GM12873 (cell line): ENCODE results near the gene G0S2.

Source experiments
- TF ChIP-seq, protein P1 (sequence below): IDR thresholded peaks from 2 replicates; pipeline ENCODE4 v1.5.1; 2012; ENCODE audit warnings: low read depth, mild to moderate bottlenecking, moderate library complexity, low read length, control low read depth; ENCODE audit not compliant: insufficient read depth; ENCODE audit errors: missing control alignments

The G0S2 gene

DNA sequence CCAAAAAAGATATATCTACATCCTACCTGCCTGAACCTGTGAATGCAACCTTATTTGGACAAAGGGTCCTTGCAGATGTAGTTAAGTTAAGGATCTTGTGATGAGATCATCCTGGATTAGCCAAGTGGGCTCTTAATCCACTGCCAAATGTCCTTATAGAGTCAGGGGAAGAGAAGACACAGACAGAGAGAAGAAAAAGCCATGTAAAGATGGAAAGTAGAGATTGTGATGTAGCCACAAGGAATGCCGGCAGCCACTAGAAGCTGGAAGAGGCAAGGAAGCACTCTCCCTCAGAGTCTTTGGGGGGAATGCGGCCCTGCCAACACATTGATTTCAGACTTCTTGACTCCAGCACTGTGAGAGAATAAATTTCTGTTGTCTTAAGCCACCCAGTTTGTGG is 45.6 kb downstream of the G0S2 start:
- TF ChIP-seq, protein P1, sequence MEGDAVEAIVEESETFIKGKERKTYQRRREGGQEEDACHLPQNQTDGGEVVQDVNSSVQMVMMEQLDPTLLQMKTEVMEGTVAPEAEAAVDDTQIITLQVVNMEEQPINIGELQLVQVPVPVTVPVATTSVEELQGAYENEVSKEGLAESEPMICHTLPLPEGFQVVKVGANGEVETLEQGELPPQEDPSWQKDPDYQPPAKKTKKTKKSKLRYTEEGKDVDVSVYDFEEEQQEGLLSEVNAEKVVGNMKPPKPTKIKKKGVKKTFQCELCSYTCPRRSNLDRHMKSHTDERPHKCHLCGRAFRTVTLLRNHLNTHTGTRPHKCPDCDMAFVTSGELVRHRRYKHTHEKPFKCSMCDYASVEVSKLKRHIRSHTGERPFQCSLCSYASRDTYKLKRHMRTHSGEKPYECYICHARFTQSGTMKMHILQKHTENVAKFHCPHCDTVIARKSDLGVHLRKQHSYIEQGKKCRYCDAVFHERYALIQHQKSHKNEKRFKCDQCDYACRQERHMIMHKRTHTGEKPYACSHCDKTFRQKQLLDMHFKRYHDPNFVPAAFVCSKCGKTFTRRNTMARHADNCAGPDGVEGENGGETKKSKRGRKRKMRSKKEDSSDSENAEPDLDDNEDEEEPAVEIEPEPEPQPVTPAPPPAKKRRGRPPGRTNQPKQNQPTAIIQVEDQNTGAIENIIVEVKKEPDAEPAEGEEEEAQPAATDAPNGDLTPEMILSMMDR: no peak

DNA sequence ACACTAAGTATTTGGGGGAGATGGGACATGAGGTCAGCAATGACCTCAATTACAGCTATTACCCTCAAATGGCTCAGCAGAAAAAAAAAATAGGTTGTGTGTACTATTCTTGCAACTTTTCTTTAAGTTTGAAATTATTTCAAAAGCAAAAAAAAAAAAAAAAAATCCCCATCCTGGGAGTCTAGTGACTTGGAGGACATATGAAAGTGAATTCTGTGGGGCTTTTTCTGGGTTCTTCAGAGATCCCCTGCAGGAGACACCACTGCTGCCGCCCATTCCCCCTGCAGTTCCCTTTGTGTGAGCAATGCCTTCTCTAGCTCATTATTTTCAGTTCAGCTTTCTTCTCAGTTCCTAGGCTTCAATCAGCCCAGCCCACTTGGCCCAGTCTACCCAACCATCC is 46.1 kb downstream of the G0S2 start:
- TF ChIP-seq, protein P1: no peak

DNA sequence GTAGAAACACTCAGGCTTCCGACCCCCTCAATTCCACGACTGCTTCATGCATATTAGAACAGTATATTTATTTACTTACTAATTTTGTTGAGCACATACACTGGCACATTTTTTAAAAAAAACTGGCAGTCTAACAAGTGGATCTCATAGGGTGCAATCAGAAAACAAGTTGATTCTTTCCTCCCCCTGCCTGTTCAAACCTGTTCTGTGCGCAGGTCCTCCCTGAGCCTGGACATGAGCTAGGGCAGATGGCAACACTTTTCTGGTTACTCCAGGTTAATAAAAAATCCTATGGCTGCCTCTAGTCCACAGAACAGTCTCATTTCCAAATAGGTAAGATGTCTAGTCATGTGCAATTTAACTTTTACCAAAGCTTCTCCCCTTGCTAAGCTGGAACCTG is 48.1 kb downstream of the G0S2 start:
- TF ChIP-seq, protein P1: no peak

DNA sequence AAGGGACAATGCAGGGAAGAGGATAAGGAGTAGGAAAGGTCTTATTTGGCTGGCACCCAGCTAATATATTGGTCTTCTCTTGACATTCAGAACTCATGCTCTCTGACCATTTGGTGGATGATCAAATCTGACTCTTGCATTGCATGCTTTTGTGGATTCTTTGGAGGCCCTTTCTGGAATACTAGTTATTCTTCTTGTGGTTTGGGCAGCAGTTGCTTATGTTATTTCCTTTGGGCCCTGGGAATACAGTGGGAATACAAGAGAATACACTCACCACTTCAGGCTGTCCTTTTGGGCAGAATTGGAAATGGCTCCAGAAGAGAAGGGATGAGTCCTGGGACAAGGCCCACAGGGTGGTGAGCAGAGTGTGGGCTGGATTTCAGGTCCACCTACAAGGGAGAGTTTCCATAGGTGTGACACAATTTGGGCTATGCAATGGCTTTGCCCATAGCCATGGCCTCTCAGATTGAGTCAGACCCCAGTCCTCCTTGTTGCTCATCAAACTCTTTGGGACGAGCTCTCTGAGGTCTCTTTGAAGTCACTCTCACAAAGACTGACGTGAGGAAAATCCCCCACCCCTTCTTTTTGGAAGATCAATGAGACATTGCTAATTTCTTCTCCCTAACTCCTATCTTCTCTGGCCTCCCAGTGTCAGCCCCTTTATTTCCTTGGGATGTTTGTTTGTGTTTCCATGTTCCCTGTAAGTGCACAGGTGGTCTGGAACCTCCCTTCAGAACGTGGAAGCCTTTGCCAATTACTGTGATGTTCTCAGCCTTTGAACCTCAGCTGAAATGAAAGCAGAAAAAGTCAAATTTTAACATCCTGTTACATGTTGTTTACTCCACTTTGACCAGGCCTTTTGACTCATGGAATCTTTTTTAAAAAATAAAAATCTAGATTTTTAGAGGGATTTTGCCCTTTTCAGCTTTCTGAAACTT is 48.8 kb downstream of the G0S2 start:
- TF ChIP-seq, protein P1: no peak
